ENCODE measurements around the gene C2CD3.

- TF ChIP-seq CTCF (IDR thresholded peaks at IDR 0.05 in 2 of 3, conservative IDR thresholded peaks at IDR 0.05 in 1 of 3; ENCODE audit: insufficient read depth in 2 of 3, low read depth in 1 of 3, low read length in 3 of 3) = no peak
- no peak for TF ChIP-seq POLR2AphosphoS5 (IDR thresholded peaks at IDR 0.05; ENCODE audit: control insufficient read depth, insufficient read depth, low read depth, low read length)
- no peak for TF ChIP-seq TCF7L2 (IDR thresholded peaks at IDR 0.05; ENCODE audit: low read depth, low read length)
- no peak for TF ChIP-seq BRF2 (IDR thresholded peaks at IDR 0.05; ENCODE audit: borderline replicate concordance, insufficient read depth, insufficient read length)
- no peak for TF ChIP-seq ZBTB33 (CRISPR knock-in tag; IDR thresholded peaks at IDR 0.05)
- no peak for TF ChIP-seq PHF8 (IDR thresholded peaks at IDR 0.05; ENCODE audit: borderline replicate concordance, low read length)
These were observed 29.5 kb downstream of the C2CD3 start for GRCh38 chr11:74141241-74141695.
